Suppressor macrophage (primary cell): ENCODE measurements around the gene LRRC8E.
A peak's percentile ranks its signal among the peaks of the same experiment; 100 is the strongest.

ENCODE experiments used
- DNase-seq, 4 experiments: peaks; one replicate each; pipeline ENCODE4 v3.0.0-alpha.2; 2020 to 2022

LRRC8E gene

GRCh38 chr19:7933828-7934725 is 45.8 kb downstream of the LRRC8E start:
- peak in 1 of 4 experiments; percentile 1 for DNase-seq

- peak in 1 of 4 experiments; percentile 1 for DNase-seq
Measured at GRCh38 chr19:7934766-7935165, 46.5 kb downstream of the LRRC8E start.

- DNase-seq, result no peak
Measured at GRCh38 chr19:7940841-7941240, 52.5 kb downstream of the LRRC8E start.

- no peak for DNase-seq
Measured at GRCh38 chr19:7941895-7942596, 53.7 kb downstream of the LRRC8E start.

- DNase-seq, result peak in 1 of 4 experiments; percentile 11
Measured at GRCh38 chr19:7942981-7943443, 54.7 kb downstream of the LRRC8E start.

- DNase-seq, result peak; percentile 99 to 100 (median 100)
Measured at GRCh38 chr19:7943444-7944176, 55.3 kb downstream of the LRRC8E start, which contains the start of gene TIMM44. TIMM44 (minus strand) TSS chr19:7943666; CDS start chr19:7943651, 15 bp downstream.

- DNase-seq, result peak; percentile 94 to 96 (median 95)
Measured at GRCh38 chr19:7944177-7944761, 56.0 kb downstream of the LRRC8E start.

GRCh38 chr19:7947939-7948338 is 59.6 kb downstream of the LRRC8E start:
- peak in 1 of 4 experiments; percentile 14 for DNase-seq
